Measurements from ENCODE around the gene AMER3. TPM values are rescaled to one million over a fixed set of nuclear protein-coding genes. Genes with fewer than 3 reads are reported as not detected.

The AMER3 gene
- total RNA-seq, 2 experiments from 2014 or later: not detected

DNA sequence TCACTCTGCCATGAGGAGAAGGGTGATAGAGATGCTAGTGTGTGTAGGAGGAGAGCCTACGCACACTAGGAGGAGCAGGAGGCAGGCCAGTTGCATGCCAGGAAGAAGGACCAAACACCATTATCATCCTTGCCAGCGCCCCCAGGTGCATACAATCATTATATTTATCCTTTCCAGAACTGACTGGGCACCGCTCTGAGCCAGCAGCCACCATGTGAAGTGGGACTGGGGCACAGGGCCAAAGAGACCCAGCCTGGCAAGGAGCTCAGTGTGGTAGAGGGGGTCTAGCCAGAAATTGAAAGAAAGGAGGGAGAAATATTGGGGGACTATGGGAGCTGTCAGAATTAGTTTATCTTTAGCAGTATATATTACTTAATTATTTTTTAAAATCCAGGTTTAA, 34.8 kb upstream of the AMER3 start:
- H3K4me3 ChIP-seq (ENCODE audit: low read depth, low read length, poor library complexity, severe bottlenecking): no peak overlapping the region
- no peaks in the 10 kb centered on the region for H3K9me2 ChIP-seq (ENCODE audit: insufficient read depth, low read length)
- DNase-seq (ENCODE audit: low spot score): no peak
- H3K36me3 ChIP-seq (ENCODE audit: insufficient read depth, low read length): no peaks in the 10 kb centered on the region
- TF ChIP-seq, protein P1, sequence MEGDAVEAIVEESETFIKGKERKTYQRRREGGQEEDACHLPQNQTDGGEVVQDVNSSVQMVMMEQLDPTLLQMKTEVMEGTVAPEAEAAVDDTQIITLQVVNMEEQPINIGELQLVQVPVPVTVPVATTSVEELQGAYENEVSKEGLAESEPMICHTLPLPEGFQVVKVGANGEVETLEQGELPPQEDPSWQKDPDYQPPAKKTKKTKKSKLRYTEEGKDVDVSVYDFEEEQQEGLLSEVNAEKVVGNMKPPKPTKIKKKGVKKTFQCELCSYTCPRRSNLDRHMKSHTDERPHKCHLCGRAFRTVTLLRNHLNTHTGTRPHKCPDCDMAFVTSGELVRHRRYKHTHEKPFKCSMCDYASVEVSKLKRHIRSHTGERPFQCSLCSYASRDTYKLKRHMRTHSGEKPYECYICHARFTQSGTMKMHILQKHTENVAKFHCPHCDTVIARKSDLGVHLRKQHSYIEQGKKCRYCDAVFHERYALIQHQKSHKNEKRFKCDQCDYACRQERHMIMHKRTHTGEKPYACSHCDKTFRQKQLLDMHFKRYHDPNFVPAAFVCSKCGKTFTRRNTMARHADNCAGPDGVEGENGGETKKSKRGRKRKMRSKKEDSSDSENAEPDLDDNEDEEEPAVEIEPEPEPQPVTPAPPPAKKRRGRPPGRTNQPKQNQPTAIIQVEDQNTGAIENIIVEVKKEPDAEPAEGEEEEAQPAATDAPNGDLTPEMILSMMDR (conservative IDR thresholded peaks at IDR 0.05; ENCODE audit: low read length): no peak
- TF ChIP-seq EZH2phosphoT487 (IDR thresholded peaks at IDR 0.05; ENCODE audit: borderline replicate concordance, low read depth, low read length): no peak
- no peaks in the 10 kb centered on the region for H3K4me1 ChIP-seq (ENCODE audit: insufficient read depth, low read length, poor library complexity, severe bottlenecking)
- H3K9me3 ChIP-seq (ENCODE audit: low read length): no peaks in the 10 kb centered on the region
- POLR2A ChIA-PET: no interaction called here
- intact Hi-C loops (cut with micrococcal nuclease; ENCODE audit: unreplicated experiment): no loop called here
- CTCF ChIA-PET (ENCODE audit: unreplicated experiment): no interaction called here
- no peak overlapping the region for H2AFZ ChIP-seq (ENCODE audit: low read length)
- no peaks in the 10 kb centered on the region for H3K79me2 ChIP-seq (ENCODE audit: insufficient read depth, low read depth, low read length)
- H3K4me2 ChIP-seq (ENCODE audit: low read length): no peak overlapping the region
- H3K27ac ChIP-seq (ENCODE audit: low read depth, low read length, poor library complexity, severe bottlenecking): no peak overlapping the region
- H4K20me1 ChIP-seq (ENCODE audit: insufficient read depth, low read length): no peaks in the 10 kb centered on the region
- BruUV-seq (replicated peaks): no TSS peak

DNA sequence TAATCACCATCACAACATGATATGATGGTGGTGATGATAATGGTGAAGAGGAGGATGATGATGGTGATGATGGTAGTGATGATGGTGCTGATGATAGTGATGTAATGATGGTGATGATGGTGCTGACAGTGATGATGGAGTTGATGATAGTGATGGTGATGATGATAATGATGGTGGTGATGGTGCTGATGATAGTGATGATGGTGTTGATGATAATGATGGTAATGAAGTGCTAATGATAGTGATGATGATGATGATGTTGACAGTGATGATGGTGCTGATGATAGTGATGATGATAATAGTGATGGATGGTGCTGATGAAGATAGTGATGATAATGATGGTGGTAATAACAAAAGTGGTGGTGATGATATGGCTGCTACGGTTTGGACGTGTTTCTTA, 30.9 kb upstream of the AMER3 start:
- CTCF ChIA-PET (ENCODE audit: unreplicated experiment): no interaction called here
- TF ChIP-seq EZH2phosphoT487 (IDR thresholded peaks at IDR 0.05; ENCODE audit: borderline replicate concordance, low read depth, low read length): no peak
- TF ChIP-seq, protein P1 (conservative IDR thresholded peaks at IDR 0.05; ENCODE audit: low read length): no peak
- intact Hi-C loops (cut with micrococcal nuclease; ENCODE audit: unreplicated experiment): no loop called here
- Histone ChIP-seq H3K9me2 (ENCODE audit: insufficient read depth, low read length) (no peaks in the 10 kb centered on the region), H4K20me1 (ENCODE audit: insufficient read depth, low read length) (no peaks in the 10 kb centered on the region), H3K9me3 (ENCODE audit: low read length) (no peaks in the 10 kb centered on the region), H3K27ac (ENCODE audit: low read depth, low read length, poor library complexity, severe bottlenecking) (no peak overlapping the region), H3K79me2 (ENCODE audit: insufficient read depth, low read depth, low read length) (no peaks in the 10 kb centered on the region), H3K36me3 (ENCODE audit: insufficient read depth, low read length) (no peaks in the 10 kb centered on the region), H3K4me1 (ENCODE audit: insufficient read depth, low read length, poor library complexity, severe bottlenecking) (peaks cover 11% of the 10 kb centered on the region), H2AFZ (ENCODE audit: low read length) (no peak overlapping the region), H3K4me3 (ENCODE audit: low read depth, low read length, poor library complexity, severe bottlenecking) (no peak overlapping the region), H3K4me2 (ENCODE audit: low read length) (no peak overlapping the region)
- POLR2A ChIA-PET: no interaction called here
- no peak for DNase-seq (ENCODE audit: low spot score)
- BruUV-seq (replicated peaks): no TSS peak

DNA sequence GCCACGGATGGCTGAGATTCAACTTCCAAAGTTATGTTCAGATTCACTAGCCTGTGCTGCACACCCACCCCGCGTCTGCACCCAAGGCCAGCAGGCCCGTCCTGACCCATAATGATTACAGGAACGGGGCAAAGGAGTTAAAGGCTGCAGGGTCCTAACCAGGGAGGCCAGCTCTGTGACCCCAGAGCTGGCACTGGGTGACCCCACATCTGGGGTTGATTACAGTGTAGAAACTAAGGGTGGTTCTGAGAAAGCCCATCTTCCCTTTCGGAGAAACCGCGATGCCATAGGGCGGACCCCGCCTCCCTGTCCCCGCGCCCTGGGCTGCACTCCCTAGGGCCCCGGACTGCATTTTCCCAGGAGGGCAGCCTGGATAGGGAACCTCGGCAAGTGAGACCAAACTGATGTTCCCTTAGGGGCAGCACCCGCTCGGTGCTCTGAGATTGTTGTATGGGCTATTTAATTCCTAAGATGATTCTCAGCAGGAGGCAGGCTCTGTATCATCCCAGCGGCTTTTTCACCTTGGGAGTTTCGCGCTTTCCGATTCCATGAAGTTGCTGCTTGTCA, 28.6 kb upstream of the AMER3 start:
- Histone ChIP-seq H4K20me1 (ENCODE audit: insufficient read depth, low read length) (no peaks in the 10 kb centered on the region), H2AFZ (ENCODE audit: low read length) (peak overlapping the region; percentile 74; the same call in 1 of the 2 replicates), H3K4me3 (ENCODE audit: low read depth, low read length, poor library complexity, severe bottlenecking) (peak overlapping the region; percentile 62), H3K4me2 (ENCODE audit: low read length) (peak overlapping the region; percentile 61), H3K4me1 (ENCODE audit: insufficient read depth, low read length, poor library complexity, severe bottlenecking) (peaks cover 11% of the 10 kb centered on the region), H3K9me2 (ENCODE audit: insufficient read depth, low read length) (no peaks in the 10 kb centered on the region), H3K79me2 (ENCODE audit: insufficient read depth, low read depth, low read length) (no peaks in the 10 kb centered on the region), H3K27ac (ENCODE audit: low read depth, low read length, poor library complexity, severe bottlenecking) (no peak overlapping the region), H3K9me3 (ENCODE audit: low read length) (no peaks in the 10 kb centered on the region), H3K36me3 (ENCODE audit: insufficient read depth, low read length) (no peaks in the 10 kb centered on the region)
- CTCF ChIA-PET (ENCODE audit: unreplicated experiment): no interaction called here
- POLR2A ChIA-PET: no interaction called here
- TF ChIP-seq EZH2phosphoT487 (IDR thresholded peaks at IDR 0.05; ENCODE audit: borderline replicate concordance, low read depth, low read length): no peak
- TF ChIP-seq, protein P1 (conservative IDR thresholded peaks at IDR 0.05; ENCODE audit: low read length): no peak
- intact Hi-C loops (cut with micrococcal nuclease; ENCODE audit: unreplicated experiment): no loop called here
- no TSS peak for BruUV-seq (replicated peaks)
- no peak for DNase-seq (ENCODE audit: low spot score)

All from OCI-LY7 (cell line).